ENCODE results near the gene EYS.
"Not testable (repeated sequence)": the region's sequence is repeated elsewhere in the genome, so short reads cannot be mapped to it uniquely, and the experiment has no call there.

DNA sequence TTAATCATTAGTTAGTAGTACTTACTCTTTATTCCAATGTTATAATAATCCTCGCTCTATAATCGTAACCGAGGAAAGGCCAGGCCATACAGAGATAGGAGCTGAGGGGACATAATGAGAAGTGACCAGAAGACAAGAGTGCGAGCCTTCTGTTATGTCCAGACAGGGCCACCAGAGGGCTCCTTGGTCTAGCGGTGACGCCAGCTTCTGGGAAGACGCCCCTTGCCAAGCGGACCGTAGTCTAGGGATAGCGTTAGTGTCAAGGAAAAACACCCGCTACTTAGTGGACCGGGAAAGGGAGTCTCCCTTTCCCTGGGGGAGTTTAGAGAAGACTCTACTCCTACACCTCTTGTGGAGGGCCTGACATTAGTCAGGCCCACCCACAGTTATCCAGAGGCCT is 1237.6 kb downstream of the EYS start:
- TF ChIP-seq POLR2A (IDR thresholded peaks at IDR 0.05; ENCODE audit: extremely low read depth, insufficient read length) = not testable (repeated sequence)
- TF ChIP-seq, protein P1, sequence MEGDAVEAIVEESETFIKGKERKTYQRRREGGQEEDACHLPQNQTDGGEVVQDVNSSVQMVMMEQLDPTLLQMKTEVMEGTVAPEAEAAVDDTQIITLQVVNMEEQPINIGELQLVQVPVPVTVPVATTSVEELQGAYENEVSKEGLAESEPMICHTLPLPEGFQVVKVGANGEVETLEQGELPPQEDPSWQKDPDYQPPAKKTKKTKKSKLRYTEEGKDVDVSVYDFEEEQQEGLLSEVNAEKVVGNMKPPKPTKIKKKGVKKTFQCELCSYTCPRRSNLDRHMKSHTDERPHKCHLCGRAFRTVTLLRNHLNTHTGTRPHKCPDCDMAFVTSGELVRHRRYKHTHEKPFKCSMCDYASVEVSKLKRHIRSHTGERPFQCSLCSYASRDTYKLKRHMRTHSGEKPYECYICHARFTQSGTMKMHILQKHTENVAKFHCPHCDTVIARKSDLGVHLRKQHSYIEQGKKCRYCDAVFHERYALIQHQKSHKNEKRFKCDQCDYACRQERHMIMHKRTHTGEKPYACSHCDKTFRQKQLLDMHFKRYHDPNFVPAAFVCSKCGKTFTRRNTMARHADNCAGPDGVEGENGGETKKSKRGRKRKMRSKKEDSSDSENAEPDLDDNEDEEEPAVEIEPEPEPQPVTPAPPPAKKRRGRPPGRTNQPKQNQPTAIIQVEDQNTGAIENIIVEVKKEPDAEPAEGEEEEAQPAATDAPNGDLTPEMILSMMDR (IDR thresholded peaks at IDR 0.05; ENCODE audit: low read depth, low read length) = peak; percentile 6
- TF ChIP-seq, protein P2, sequence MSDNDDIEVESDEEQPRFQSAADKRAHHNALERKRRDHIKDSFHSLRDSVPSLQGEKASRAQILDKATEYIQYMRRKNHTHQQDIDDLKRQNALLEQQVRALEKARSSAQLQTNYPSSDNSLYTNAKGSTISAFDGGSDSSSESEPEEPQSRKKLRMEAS (IDR thresholded peaks at IDR 0.05; ENCODE audit: low read depth, low read length) = not testable (repeated sequence)
